GM21576 (cell line): Measurements from ENCODE around the gene GMPR2.

Source experiments
- ATAC-seq: cut with Tn5 transposase; IDR thresholded peaks from one replicate; pipeline ENCODE4 v1.9.1; 2021; ENCODE audit warnings: mild to moderate bottlenecking, moderate library complexity; ENCODE audit not compliant: unreplicated experiment

Gene GMPR2

DNA sequence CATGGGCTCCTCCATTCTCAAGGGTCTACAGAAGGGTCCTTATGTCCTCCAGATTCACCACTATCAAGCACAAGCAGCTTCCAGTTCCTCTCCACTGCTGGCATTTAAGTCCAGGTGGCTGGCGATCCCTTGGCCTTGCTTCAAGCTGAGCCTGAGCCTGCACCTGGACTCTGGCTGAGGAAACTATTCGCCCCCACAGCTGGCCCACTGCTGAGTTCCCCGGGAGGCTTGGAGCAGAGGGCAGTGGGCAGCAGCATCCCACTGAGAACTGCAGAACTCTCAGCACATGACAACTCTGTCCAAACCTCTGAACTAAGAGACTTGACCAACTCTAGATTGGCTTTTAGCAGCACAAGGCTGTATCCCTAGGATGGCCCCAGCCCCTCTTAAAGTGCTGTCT, 50.0 kb downstream of the GMPR2 start:
- ATAC-seq: no peak

DNA sequence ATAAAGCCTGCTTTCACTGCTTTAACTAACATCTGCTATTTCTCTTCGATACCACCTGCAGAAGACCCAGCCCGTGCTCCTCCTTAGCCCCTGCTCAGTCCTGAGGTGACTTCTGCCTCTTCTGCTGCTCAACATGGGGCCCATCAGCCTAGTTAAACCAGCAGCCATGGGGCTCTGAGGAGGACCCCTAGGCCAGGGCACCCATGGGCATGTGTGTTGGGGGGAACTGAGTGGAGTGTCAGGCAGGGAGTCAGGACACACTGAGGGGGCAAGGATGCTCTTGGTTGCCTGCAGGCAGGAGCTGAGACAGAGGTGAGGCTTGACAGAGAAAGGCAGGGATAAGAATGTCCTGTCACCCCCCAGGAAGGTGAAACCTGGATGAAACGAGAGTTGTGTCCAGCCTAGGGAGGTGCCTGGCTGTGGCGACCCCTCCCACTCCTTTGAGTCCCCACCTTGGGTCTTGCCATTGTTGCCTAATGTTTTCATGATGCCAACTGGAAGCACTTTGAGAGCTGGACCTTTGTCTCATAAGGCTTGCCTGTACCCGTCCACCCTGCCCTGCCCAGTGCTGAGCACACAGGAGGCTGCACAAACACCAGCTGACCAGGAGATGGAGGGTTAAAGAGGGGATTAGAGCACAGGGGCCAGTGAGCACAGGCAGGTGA, 51.2 kb downstream of the GMPR2 start:
- no peak for ATAC-seq

DNA sequence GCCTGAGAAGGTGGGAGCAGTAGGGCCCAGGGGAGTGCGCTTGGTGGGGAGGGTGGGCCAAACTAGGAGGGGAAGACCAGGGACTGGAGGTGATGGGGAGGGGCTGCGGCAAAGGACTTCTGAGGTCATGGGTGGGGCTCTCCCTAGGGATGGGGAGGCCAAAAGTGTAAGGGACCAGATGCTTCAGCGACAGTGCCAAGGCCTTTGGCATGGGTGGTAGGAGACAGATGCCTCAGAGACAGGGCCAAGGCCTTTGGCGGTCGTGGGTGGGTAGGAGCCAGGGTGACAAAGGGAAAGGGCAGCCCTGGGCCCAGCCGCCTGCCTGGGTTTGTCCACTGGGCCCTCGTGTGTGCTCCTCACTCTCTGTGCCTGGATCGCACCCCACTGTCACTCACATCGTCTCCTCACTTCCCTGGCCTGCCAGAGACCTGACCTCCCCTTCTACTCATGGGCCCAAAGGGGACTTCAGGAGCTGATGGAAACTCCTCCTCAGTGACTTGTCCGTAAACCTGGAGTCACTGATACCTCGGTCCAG, 51.8 kb downstream of the GMPR2 start:
- no peak for ATAC-seq

DNA sequence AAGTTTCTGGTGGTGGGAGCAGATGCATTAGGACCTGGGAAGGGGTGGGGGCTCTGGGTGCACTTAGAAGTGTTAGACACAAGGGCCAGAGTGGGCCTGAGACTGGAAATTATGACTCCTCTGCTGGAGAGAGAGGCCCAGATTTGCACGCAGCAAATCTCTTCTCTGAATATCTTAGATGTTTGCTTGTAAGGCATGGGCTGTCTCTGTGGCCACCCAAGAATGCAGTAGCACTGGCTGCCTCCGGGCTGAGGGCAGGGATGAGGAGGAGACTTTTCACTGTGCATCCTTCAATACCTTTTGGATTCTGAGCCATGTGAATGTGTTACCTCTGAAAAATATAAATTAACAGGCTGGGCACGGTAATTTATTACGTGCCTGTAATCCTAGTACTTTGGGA, 52.6 kb downstream of the GMPR2 start:
- no peak for ATAC-seq

DNA sequence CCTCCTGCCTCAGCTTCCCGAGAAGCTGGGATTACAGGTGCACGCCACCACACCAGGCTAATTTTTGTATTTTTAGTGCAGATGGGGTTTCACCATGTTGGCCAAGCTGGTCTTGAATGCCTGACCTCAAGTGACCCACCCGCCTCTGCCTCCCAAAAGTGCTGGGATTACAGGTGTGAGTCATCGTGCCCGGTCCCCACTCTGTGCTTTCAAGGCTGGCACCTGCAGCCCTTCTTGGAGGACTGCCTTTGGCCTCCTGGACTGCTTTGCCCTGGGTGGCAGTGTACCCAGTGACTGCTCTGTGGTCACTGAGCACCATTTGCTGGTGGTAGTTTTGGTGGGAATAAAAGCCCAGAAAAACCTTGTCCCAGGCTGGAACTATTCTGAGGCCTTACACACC, 54.3 kb downstream of the GMPR2 start:
- no peak for ATAC-seq
